DND-41 (cell line): ENCODE data around the gene RBM26.

Experiments
- ATAC-seq: fragments of 200-7000 bp; cut with Tn5 transposase; 3 replicates; pipeline ENCODE4 v1.9.1; 2021; ENCODE audit warnings: low read depth; ENCODE audit not compliant: insufficient read depth
- DNase-seq: peaks from one replicate; pipeline ENCODE4 v3.0.0-alpha.2; 2020
- H2AFZ ChIP-seq: 2 replicates; pipeline ENCODE4 v1.6.0; 2012; ENCODE audit warnings: low read depth, low read length
- H3K27ac ChIP-seq: 2 replicates; pipeline ENCODE4 v1.5.1; 2012; ENCODE audit warnings: low read length, inconsistent platforms
- H3K27me3 ChIP-seq: fragments of 200-600 bp; sonication (generic); 2 replicates; pipeline ENCODE4 v1.6.0; 2012; ENCODE audit warnings: low read length, mild to moderate bottlenecking, inconsistent platforms; ENCODE audit not compliant: insufficient read depth, poor library complexity
- H3K36me3 ChIP-seq: 2 replicates; pipeline ENCODE4 v1.5.1; 2012; ENCODE audit warnings: low read length, inconsistent platforms; ENCODE audit not compliant: insufficient read depth
- H3K4me1 ChIP-seq: 2 replicates; pipeline ENCODE4 v1.5.1; 2012; ENCODE audit warnings: mild to moderate bottlenecking, low read length; ENCODE audit not compliant: insufficient read depth
- H3K4me2 ChIP-seq: 2 replicates; pipeline ENCODE4 v1.6.0; 2012; ENCODE audit warnings: mild to moderate bottlenecking, moderate library complexity, low read length, inconsistent platforms; ENCODE audit not compliant: insufficient read depth
- H3K4me3 ChIP-seq, 2 experiments: fragments of 200-600 bp in 1 of 2; shearing (Covaris generic) in 1 of 2; 2 replicates each; pipeline ENCODE4 v1.5.1; 2012 to 2016; ENCODE audit warnings: inconsistent platforms in 2 of 2, low read length in 2 of 2, mild to moderate bottlenecking in 2 of 2, low read depth in 1 of 2, moderate library complexity in 1 of 2
- H3K79me2 ChIP-seq: 2 replicates; pipeline ENCODE4 v1.6.0; 2012; ENCODE audit warnings: low read length, inconsistent platforms; ENCODE audit not compliant: insufficient read depth
- H3K9ac ChIP-seq: 2 replicates; pipeline ENCODE4 v1.6.0; 2012; ENCODE audit warnings: low read depth, mild to moderate bottlenecking, inconsistent platforms, low read length, moderate library complexity
- H3K9me3 ChIP-seq: 2 replicates; pipeline ENCODE4 v1.5.1; 2012; ENCODE audit warnings: low read length, moderate library complexity, mild to moderate bottlenecking, inconsistent platforms; ENCODE audit not compliant: insufficient read depth, severe bottlenecking
- H4K20me1 ChIP-seq: 2 replicates; pipeline ENCODE4 v1.6.0; 2012; ENCODE audit warnings: low read length; ENCODE audit not compliant: insufficient read depth
- CTCF ChIP-seq: IDR thresholded peaks from 2 replicates; pipeline ENCODE4 v1.5.1; 2012; ENCODE audit warnings: borderline replicate concordance, low read length, moderate library complexity, mild to moderate bottlenecking; ENCODE audit not compliant: poor library complexity, severe bottlenecking; ENCODE audit errors: extremely low read depth
- EZH2 ChIP-seq: IDR thresholded peaks from 3 replicates; pipeline ENCODE4 v1.6.1; 2012; ENCODE audit warnings: borderline replicate concordance, low read depth, mild to moderate bottlenecking, moderate library complexity, low read length, inconsistent platforms; ENCODE audit not compliant: severe bottlenecking

RBM26 gene

GRCh38 chr13:79389026-79389425 is 17.0 kb downstream of the RBM26 start:
- Histone ChIP-seq H3K4me3 (no peak overlapping the region), H4K20me1 (peaks cover 67% of the 10 kb centered on the region), H3K27me3 (no peaks in the 10 kb centered on the region), H3K9me3 (no peaks in the 10 kb centered on the region), H2AFZ (no peak overlapping the region), H3K4me2 (no peak overlapping the region), H3K27ac (no peak overlapping the region), H3K4me1 (peaks cover 16% of the 10 kb centered on the region), H3K79me2 (peaks cover 94% of the 10 kb centered on the region), H3K9ac (no peak overlapping the region), H3K36me3 (peaks cover 14% of the 10 kb centered on the region)
- TF ChIP-seq EZH2 (no peak), CTCF (no peak)
- DNase-seq (no peak), ATAC-seq (no peak)

- H3K4me1 ChIP-seq, result peaks cover 4% of the 10 kb centered on the region
- H3K79me2 ChIP-seq, result peaks cover 94% of the 10 kb centered on the region
These were observed 18.2 kb downstream of the RBM26 start for GRCh38 chr13:79387853-79388252.

GRCh38 chr13:79386125-79386826 is 19.8 kb downstream of the RBM26 start:
- DNase-seq (no peak), ATAC-seq (no peak)
- H3K27ac ChIP-seq, result no peak overlapping the region
- H3K27me3 ChIP-seq, result no peaks in the 10 kb centered on the region
- H3K9me3 ChIP-seq, result no peaks in the 10 kb centered on the region
- no peak overlapping the region for H2AFZ ChIP-seq
- H3K79me2 ChIP-seq, result peaks cover 100% of the 10 kb centered on the region
- H3K4me1 ChIP-seq, result no peaks in the 10 kb centered on the region
- TF ChIP-seq EZH2 (no peak), CTCF (no peak)
- H3K4me2 ChIP-seq, result no peak overlapping the region
- H3K4me3 ChIP-seq, result no peak overlapping the region
- H3K36me3 ChIP-seq, result peaks cover 8% of the 10 kb centered on the region
- peaks cover 62% of the 10 kb centered on the region; the same call in 1 of the 2 replicates for H4K20me1 ChIP-seq
- no peak overlapping the region for H3K9ac ChIP-seq

More at GRCh38 chr13:79387853-79388252, 18.2 kb downstream of the RBM26 start:
- ATAC-seq, result no peak
- Histone ChIP-seq H3K9ac (no peak overlapping the region), H3K4me2 (no peak overlapping the region), H3K4me3 (no peak overlapping the region), H3K27ac (no peak overlapping the region), H3K9me3 (no peaks in the 10 kb centered on the region), H2AFZ (no peak overlapping the region), H3K27me3 (no peaks in the 10 kb centered on the region), H3K36me3 (peaks cover 8% of the 10 kb centered on the region), H4K20me1 (peaks cover 62% of the 10 kb centered on the region; the same call in 1 of the 2 replicates)
- TF ChIP-seq CTCF (no peak), EZH2 (no peak)
- no peak for DNase-seq
